Measurements from ENCODE around the gene SRGAP1.

The SRGAP1 gene

DNA sequence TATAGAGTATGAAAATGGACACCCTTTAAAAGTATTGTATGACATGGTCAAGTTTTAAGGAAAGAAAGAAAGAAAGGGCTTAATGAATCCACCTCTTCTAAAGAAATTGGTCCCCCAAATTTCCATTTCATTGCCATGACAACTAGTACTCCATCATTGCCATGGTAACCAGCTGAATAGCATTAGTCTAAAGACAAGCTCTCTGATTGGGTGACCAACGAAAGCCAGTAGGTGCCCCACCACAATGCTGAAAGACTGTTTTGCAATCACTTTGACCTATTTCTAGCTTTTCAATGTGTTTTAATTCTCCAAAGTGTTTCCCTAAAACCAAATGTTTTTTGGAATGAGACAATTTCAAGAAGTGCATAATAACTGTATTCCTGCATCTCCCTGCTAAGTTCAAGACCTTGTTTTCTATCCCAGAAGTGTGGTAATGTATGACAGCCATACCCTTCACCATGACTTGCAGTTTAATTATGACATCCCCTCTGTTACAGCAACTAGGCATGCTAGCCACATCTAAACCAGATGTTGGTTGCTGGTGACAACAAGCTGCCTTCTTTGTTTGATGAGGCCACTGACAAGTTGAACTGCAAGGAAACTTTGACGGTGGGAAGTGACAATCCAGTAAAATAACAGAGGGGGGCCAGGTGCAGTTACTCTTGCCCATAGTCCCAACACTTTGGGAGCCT is 330.9 kb downstream of the SRGAP1 start:
- H3K4me3 ChIP-seq (ENCODE audit: control insufficient read depth, low read depth, low read length) = no peak overlapping the region
- no peak for DNase-seq (ENCODE audit: low read depth)
- TF ChIP-seq, protein P1, sequence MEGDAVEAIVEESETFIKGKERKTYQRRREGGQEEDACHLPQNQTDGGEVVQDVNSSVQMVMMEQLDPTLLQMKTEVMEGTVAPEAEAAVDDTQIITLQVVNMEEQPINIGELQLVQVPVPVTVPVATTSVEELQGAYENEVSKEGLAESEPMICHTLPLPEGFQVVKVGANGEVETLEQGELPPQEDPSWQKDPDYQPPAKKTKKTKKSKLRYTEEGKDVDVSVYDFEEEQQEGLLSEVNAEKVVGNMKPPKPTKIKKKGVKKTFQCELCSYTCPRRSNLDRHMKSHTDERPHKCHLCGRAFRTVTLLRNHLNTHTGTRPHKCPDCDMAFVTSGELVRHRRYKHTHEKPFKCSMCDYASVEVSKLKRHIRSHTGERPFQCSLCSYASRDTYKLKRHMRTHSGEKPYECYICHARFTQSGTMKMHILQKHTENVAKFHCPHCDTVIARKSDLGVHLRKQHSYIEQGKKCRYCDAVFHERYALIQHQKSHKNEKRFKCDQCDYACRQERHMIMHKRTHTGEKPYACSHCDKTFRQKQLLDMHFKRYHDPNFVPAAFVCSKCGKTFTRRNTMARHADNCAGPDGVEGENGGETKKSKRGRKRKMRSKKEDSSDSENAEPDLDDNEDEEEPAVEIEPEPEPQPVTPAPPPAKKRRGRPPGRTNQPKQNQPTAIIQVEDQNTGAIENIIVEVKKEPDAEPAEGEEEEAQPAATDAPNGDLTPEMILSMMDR (IDR thresholded peaks at IDR 0.05; ENCODE audit: control insufficient read depth, insufficient read depth, low read depth, low read length, missing control alignments) = no peak

- no peak overlapping the region for H3K4me3 ChIP-seq (ENCODE audit: control insufficient read depth, low read depth, low read length)
- TF ChIP-seq, protein P1 (IDR thresholded peaks at IDR 0.05; ENCODE audit: control insufficient read depth, insufficient read depth, low read depth, low read length, missing control alignments) = no peak
- DNase-seq (ENCODE audit: low read depth) = no peak
These were observed 332.5 kb downstream of the SRGAP1 start for GRCh38 chr12:64177001-64177400.

DNA sequence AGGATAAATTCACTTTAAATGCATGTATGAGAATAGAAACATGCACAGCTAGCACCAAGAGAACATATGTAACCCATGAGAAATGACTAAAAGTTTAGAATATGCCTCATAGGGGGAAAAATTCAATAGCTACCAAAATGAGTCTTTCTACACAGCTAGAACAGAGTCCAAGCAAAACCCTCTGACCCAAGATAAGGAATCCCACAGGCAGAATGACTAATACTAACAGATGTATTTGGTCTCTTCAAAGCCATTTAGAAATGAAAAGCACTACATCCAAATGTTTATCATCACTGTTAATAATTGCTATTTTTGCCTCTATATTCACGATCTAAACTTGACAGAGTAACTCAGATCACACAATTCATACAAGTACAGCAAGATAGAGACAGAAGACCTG is 333.6 kb downstream of the SRGAP1 start:
- no peak for DNase-seq (ENCODE audit: low read depth)
- no peak overlapping the region for H3K4me3 ChIP-seq (ENCODE audit: control insufficient read depth, low read depth, low read length)
- TF ChIP-seq, protein P1 (IDR thresholded peaks at IDR 0.05; ENCODE audit: control insufficient read depth, insufficient read depth, low read depth, low read length, missing control alignments) = no peak

DNA sequence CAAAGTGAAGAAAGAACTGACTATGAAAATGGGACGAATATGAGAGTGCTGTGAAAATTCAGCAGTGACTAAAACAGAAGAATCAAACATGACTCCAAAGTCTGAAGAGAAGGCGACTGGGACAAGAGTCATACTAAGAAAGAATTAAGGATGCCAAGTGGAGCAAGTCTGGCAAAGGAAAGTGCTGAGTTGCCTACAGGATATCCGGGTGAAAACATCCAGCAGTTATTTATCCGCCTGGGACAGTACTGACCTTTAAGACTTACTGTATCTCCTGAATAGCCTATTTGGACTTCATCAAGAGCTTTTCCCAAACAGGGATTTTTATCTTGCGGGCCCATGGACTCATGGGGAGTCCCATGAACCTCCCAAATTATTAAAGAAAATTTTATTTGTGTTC is 336.5 kb downstream of the SRGAP1 start:
- no peak for DNase-seq (ENCODE audit: low read depth)
- no peak overlapping the region for H3K4me3 ChIP-seq (ENCODE audit: control insufficient read depth, low read depth, low read length)
- TF ChIP-seq, protein P1 (IDR thresholded peaks at IDR 0.05; ENCODE audit: control insufficient read depth, insufficient read depth, low read depth, low read length, missing control alignments) = no peak

DNA sequence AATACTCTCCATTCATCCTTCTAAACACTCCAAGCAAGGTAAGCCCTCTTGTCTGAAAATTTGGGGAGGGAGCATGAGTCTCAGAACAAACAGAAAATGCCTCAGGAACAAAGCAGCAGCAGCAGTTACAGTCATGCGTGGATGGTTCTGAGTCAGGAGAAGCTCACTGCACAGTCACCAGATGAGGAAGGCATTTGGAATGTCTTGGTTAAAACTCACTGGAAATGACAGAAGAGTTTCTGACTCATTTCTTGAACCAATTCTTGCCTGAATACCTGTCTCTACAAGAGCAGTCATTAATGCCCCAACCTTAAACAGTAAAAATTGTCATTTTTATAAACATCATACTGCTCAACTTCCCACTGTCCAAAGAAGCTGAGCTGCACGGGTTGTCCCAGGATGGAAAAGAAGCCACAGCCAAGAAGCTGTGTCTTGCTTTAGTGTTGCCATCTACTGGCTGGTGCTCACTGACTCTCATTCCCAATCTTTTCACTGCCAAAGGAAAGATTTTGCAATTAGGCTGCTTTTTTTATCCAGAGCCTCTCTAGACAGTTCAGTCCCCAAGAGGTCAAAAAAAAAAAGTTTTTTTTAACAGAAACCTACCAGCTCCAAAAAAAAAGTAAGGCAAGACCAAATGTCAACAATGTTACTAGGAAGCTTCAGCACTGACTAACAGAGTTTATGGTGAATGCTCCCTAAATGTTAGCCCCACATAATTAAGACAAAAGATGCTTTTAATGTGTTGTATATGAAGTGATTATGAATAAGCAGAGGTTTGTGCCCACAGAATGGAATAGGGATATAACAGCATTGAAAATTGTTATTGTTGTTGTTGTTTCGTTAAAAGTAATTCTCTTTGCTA is 337.2 kb downstream of the SRGAP1 start:
- peak; percentile 88 for DNase-seq (ENCODE audit: low read depth)
- no peak overlapping the region for H3K4me3 ChIP-seq (ENCODE audit: control insufficient read depth, low read depth, low read length)
- TF ChIP-seq, protein P1 (IDR thresholded peaks at IDR 0.05; ENCODE audit: control insufficient read depth, insufficient read depth, low read depth, low read length, missing control alignments) = peak; percentile 64

DNA sequence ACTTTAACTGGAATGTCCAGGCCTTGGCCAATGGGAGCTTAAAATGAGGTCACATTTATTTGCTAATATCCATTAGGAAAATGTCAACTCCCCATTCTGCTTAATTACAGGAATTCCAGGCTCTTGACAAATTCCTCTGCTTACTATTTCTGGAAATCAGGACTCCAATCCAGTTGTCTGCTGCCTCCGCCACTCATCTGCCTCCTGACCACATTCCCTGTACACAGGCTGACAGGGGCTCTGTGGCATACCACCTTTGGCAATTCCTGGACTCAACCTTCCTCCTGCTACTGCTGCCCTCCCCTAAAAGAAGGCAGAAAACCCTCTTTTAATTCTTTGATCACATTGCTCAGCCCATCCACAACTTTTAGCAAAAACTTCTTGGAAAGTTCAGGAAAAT is 339.7 kb downstream of the SRGAP1 start:
- TF ChIP-seq, protein P1 (IDR thresholded peaks at IDR 0.05; ENCODE audit: control insufficient read depth, insufficient read depth, low read depth, low read length, missing control alignments) = no peak
- no peak for DNase-seq (ENCODE audit: low read depth)

More for the DNA sequence above, 339.7 kb downstream of the SRGAP1 start:
- no peak overlapping the region for H3K4me3 ChIP-seq (ENCODE audit: control insufficient read depth, low read depth, low read length)
